GM19452 (cell line): ENCODE data around the gene FRMD6.
"Not testable (repeated sequence)": the region's sequence is repeated elsewhere in the genome, so short reads cannot be mapped to it uniquely, and the experiment has no call there.

ENCODE experiments used
- ATAC-seq: cut with Tn5 transposase; IDR thresholded peaks from one replicate; pipeline ENCODE4 v1.9.1; 2021; ENCODE audit not compliant: unreplicated experiment

The FRMD6 gene

GRCh38 chr14:51717766-51718165 lies 66.1 kb downstream of the FRMD6 start:
- no peak for ATAC-seq

GRCh38 chr14:51719955-51720354 lies 68.2 kb downstream of the FRMD6 start:
- ATAC-seq = no peak

- no peak for ATAC-seq
These were observed 72.3 kb downstream of the FRMD6 start for GRCh38 chr14:51723990-51724389.

- no peak for ATAC-seq
These were observed 72.9 kb downstream of the FRMD6 start for GRCh38 chr14:51724650-51725049.

GRCh38 chr14:51725061-51725460 lies 73.4 kb downstream of the FRMD6 start:
- no peak for ATAC-seq

- no peak for ATAC-seq
These were observed 74.6 kb downstream of the FRMD6 start for GRCh38 chr14:51726166-51726899.

- no peak for ATAC-seq
These were observed 75.8 kb downstream of the FRMD6 start for GRCh38 chr14:51727526-51727925.

- no peak for ATAC-seq
These were observed 78.4 kb downstream of the FRMD6 start for GRCh38 chr14:51730098-51730497.

- ATAC-seq = no peak
These were observed 79.0 kb downstream of the FRMD6 start for GRCh38 chr14:51730684-51731083.

GRCh38 chr14:51732494-51733112 lies 80.9 kb downstream of the FRMD6 start:
- no peak for ATAC-seq

- no peak for ATAC-seq
These were observed 81.4 kb downstream of the FRMD6 start for GRCh38 chr14:51733147-51733546.

- no peak for ATAC-seq
These were observed 84.1 kb downstream of the FRMD6 start for GRCh38 chr14:51735851-51736250.

GRCh38 chr14:51738754-51739153 lies 87.0 kb downstream of the FRMD6 start:
- no peak for ATAC-seq

GRCh38 chr14:51743588-51744000 lies 91.9 kb downstream of the FRMD6 start:
- ATAC-seq = no peak

- no peak for ATAC-seq
These were observed 92.8 kb downstream of the FRMD6 start for GRCh38 chr14:51744372-51745130.

GRCh38 chr14:51746823-51747222 lies 95.1 kb downstream of the FRMD6 start:
- ATAC-seq = not testable (repeated sequence)

GRCh38 chr14:51750542-51750941 lies 98.8 kb downstream of the FRMD6 start:
- no peak for ATAC-seq

GRCh38 chr14:51751611-51752345 lies 100.1 kb downstream of the FRMD6 start:
- ATAC-seq = not testable (repeated sequence)

GRCh38 chr14:51757756-51758155 lies 106.0 kb downstream of the FRMD6 start:
- ATAC-seq = not testable (repeated sequence)

GRCh38 chr14:51759950-51760349 lies 108.2 kb downstream of the FRMD6 start:
- ATAC-seq = no peak

GRCh38 chr14:51765726-51766125 lies 114.0 kb downstream of the FRMD6 start:
- not testable (repeated sequence) for ATAC-seq
